Peyer's patch (tissue), 4 donors: ENCODE results near the gene CZIB.

Source experiments
- POLR2A ChIP-seq, 2 donors: fragments of 450-650 bp; IDR thresholded peaks; one replicate each; pipeline ENCODE4 v1.5.1; 2017; ENCODE audit warnings: antibody characterized with exemption in 2 of 2, mild to moderate bottlenecking in 2 of 2, moderate library complexity in 2 of 2
- TF ChIP-seq, protein P1 (sequence below), 6 experiments: fragments of 450-650 bp in 4 of 6; fragments of 200-600 bp in 2 of 6; sonication (generic) in 1 of 6; IDR thresholded peaks; one replicate each; pipeline ENCODE4 v1.5.1; 2017 to 2019; ENCODE audit warnings: antibody characterized with exemption in 6 of 6, mild to moderate bottlenecking in 3 of 6, moderate library complexity in 1 of 6

DNA sequence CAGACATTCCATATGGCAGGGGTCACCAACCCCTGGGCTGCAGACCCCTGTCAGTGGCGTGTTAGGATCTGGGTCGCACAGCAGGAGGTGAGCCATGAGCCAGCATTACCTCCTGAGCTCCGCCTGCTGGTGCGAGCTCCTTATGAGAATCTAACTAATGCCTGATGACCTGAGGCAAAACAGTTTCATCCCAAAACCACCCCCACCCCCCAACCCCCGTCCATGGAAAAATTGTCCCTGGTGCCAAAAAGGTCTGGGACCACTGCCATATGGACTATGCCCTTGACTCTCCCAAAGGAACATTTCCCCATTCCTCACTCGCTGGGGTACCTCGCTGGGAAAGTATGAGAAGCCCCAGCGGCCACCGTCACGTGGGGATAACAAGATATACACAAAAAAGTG is 30.2 kb downstream of the CZIB start:
- TF ChIP-seq, protein P1, sequence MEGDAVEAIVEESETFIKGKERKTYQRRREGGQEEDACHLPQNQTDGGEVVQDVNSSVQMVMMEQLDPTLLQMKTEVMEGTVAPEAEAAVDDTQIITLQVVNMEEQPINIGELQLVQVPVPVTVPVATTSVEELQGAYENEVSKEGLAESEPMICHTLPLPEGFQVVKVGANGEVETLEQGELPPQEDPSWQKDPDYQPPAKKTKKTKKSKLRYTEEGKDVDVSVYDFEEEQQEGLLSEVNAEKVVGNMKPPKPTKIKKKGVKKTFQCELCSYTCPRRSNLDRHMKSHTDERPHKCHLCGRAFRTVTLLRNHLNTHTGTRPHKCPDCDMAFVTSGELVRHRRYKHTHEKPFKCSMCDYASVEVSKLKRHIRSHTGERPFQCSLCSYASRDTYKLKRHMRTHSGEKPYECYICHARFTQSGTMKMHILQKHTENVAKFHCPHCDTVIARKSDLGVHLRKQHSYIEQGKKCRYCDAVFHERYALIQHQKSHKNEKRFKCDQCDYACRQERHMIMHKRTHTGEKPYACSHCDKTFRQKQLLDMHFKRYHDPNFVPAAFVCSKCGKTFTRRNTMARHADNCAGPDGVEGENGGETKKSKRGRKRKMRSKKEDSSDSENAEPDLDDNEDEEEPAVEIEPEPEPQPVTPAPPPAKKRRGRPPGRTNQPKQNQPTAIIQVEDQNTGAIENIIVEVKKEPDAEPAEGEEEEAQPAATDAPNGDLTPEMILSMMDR (IDR thresholded peaks at IDR 0.05): peak in 1 of 6 experiments; percentile 4
- TF ChIP-seq POLR2A (IDR thresholded peaks at IDR 0.05): no peak
